Fibroblast of mammary gland (primary cell): ENCODE results near the gene CPA1.

Experiments used
- DNase-seq: peaks from one replicate; pipeline ENCODE4 v3.0.0-alpha.2; 2010; ENCODE audit warnings: low read depth
- H3K4me3 ChIP-seq: 2 replicates; pipeline ENCODE4 v1.5.1; 2011; ENCODE audit warnings: low read depth, mild to moderate bottlenecking, low read length, moderate library complexity; ENCODE audit not compliant: control insufficient read depth
- TF ChIP-seq, protein P1 (sequence below): conservative IDR thresholded peaks from 2 replicates; pipeline ENCODE4 v1.5.1; 2011; ENCODE audit warnings: low read depth, low read length, inconsistent platforms; ENCODE audit not compliant: control insufficient read depth, insufficient read depth

CPA1 gene

DNA sequence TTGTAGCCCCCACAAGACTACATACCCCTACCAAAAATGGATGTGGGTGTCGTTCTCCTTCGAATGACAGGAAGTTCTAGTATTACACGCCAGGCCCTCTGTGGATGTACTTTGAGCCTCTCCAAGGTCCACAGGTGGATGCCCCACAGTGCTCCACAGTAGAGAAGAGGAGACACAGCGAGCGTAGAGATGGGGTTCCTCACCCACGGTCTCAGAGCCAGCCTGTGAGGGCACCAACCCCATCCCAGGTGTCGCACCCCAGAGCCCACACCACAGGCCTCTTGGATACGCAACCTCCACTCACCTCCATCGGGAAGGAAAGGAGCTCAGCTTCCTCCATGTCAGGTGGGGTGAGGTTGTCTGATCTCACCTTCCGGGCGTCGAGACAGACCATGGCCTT is 33.4 kb upstream of the CPA1 start:
- DNase-seq: no peak
- TF ChIP-seq, protein P1, sequence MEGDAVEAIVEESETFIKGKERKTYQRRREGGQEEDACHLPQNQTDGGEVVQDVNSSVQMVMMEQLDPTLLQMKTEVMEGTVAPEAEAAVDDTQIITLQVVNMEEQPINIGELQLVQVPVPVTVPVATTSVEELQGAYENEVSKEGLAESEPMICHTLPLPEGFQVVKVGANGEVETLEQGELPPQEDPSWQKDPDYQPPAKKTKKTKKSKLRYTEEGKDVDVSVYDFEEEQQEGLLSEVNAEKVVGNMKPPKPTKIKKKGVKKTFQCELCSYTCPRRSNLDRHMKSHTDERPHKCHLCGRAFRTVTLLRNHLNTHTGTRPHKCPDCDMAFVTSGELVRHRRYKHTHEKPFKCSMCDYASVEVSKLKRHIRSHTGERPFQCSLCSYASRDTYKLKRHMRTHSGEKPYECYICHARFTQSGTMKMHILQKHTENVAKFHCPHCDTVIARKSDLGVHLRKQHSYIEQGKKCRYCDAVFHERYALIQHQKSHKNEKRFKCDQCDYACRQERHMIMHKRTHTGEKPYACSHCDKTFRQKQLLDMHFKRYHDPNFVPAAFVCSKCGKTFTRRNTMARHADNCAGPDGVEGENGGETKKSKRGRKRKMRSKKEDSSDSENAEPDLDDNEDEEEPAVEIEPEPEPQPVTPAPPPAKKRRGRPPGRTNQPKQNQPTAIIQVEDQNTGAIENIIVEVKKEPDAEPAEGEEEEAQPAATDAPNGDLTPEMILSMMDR: no peak
- no peak overlapping the region for H3K4me3 ChIP-seq

DNA sequence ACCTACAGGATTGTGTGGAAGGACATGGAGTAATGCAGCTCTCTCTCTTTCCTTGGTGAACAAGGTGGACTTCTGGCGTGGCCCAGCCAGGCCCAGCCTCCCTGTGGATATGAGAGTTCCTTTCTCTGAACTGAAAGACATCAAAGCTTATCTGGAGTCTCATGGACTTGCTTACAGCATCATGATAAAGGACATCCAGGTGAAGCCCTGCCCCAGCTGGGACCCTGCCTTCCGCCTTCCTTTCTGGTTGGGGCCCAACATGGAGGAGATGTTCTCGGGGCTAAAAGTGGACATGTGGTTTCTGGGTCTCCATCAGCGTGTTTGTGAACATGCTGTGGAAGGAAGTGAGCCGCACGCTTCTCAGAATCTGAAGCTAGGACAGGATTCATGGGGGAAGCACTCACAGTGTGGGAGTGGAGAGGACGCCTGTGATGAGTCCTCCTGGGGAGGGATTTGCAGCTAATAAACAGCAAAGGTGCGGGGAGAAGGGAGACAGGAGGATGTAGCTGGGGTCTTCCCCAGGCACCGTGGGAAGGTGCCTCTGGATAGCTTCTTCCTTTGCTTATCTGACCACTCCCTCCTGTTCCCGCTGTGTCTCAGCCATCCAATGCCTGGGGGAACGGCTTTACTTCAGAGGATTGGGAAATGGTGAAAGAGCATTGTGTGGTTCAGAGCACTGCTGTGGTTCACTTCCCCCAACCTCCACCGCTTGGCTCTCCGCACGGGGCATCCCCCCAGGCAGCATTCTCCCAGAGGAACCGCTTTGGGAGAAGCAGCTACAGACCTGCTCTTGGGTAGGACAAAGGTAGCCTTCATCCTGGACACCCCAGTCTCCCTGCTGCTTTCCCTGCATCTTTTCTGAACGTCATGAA is 30.1 kb upstream of the CPA1 start:
- TF ChIP-seq, protein P1: no peak
- no peak overlapping the region for H3K4me3 ChIP-seq
- DNase-seq: peak; percentile 48

DNA sequence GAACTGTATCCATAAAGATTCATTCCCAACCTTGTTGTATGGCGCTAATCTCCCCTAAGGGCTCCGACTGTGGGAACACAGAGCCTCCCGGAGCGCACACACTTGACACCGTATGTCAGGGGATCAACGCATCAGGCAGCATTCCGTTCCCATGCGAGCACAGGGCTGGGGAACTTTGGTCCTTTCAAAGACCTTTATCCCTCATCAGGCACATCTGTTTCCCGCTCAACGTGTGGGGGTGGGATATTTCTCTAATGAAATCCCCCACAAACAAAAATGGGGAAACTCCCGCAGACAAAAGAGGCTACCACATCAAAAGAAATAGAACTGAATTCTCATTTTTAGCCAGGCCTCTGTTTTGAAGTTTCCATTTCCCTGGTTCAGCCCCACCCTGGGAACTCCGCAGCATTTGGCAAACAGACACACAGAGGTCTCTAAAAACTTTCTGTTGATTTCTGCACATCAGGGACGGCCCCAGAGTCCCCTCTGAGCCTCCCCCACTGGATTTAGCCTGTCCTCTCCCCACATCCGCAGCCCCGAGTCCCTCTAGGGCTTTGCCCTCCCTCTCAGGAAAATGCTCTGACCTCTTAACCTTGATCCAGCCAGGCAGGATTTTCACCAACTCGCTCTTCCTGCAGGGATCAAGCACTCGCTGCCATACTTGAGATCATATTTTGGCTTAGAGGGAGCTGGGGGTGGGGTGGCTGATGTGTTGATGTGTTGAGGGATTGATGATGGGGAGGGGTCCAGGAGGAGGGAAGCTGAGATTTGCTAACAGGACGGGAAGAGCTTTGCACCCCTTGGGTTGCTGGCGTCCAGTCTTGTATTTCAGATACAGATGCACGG is 29.1 kb upstream of the CPA1 start:
- peak; percentile 46 for DNase-seq
- H3K4me3 ChIP-seq: no peak overlapping the region
- TF ChIP-seq, protein P1: no peak

DNA sequence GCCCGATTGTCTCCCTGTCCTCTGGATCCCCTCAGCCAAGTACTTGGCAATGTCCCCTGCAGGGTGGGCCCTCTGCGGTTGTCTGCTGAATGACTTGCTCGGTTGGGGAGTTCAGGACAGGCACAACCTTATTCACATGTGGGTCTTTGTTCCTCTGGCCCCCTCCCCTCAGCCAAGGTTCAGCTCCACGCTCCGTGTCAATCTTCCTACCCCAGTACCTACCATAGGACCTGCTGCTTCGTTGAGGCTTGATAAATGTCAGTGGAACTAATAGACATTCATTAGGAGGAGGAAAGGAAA is 28.6 kb upstream of the CPA1 start:
- TF ChIP-seq, protein P1: no peak
- no peak overlapping the region for H3K4me3 ChIP-seq
- DNase-seq: no peak

DNA sequence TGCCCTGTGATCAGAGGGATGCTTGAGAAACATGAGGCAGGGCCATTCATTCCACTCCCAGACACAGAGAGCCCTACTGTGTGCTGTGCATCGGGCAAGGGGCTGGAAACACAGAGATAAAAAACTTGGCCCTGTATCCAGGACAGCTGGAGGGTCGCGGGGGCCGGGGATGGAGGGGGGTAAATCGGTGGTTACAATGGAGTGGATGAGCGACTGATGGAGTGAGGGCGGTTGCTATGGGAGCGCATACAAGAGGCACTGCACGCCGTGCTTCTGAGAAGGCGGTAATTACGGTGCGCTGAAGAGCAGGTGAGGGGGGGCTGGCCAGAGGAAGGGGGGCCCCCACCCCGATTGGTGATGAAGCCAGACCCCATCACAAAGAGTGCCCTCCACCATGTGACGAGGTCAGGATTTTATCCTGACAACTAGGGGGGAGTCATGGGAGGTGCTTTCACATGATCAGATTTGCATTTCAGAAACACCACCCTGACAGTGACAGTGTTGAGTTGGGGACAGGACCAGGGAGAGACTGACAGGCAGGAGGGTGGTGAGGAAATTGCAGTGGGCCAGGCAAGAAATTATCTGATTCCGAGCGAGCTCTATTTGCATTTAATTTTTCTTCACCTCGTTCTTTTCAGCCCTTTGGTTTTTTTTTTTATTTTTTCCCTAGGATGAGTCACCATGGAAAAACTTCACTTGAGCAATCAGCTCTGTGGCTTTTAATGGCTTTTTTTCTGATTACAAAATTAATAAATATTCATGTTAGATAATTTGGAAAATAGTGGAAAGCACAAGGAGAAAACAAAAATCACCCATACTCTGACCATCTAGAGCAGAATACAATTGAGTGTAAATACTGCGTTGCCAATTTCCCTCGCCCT is 27.9 kb upstream of the CPA1 start:
- H3K4me3 ChIP-seq: peak overlapping the region; percentile 33
- DNase-seq: peak; percentile 72
- TF ChIP-seq, protein P1: no peak

DNA sequence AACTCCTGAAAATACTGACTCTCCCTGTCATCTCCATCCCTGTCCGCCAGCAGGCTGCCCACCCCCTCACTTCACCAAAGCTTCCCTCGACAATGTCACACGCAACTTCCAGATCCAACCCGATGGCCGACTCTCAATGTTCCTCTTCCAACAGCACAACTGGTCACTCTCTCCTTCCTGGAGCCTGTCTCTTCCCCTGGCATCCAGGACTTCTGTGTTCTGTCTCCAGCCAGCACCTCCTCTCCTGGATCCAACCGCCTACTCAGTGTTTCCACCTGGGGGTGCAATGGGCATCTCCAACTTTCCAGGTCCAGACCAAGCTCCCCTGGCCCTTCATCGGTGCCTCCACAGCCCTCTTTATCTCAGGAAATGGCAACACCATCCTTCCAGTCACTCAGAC is 27.1 kb upstream of the CPA1 start:
- DNase-seq: no peak

More for the DNA sequence above, 27.1 kb upstream of the CPA1 start:
- TF ChIP-seq, protein P1: no peak
- no peak overlapping the region for H3K4me3 ChIP-seq
